HK-2 (cell line): ENCODE results near the gene ZDHHC7.
A peak's percentile ranks its signal among the peaks of the same experiment; 100 is the strongest.
"Not testable (repeated sequence)": the region's sequence is repeated elsewhere in the genome, so short reads cannot be mapped to it uniquely, and the experiment has no call there.

Experiments
- DNase-seq: peaks from one replicate; pipeline ENCODE4 v3.0.0-alpha.2; 2018; ENCODE audit not compliant: unreplicated experiment

The ZDHHC7 gene

GRCh38 chr16:85010931-85011845 lies at the start of gene ZDHHC7:
Gene ZDHHC7 (minus strand): TSS chr16:85011535. CDS start chr16:84990618, 20,917 bp downstream.
- peak; percentile 88 for DNase-seq

GRCh38 chr16:85058909-85059308 lies 47.6 kb upstream of the ZDHHC7 start:
- DNase-seq: no peak

GRCh38 chr16:85057948-85058347 lies 46.6 kb upstream of the ZDHHC7 start:
- no peak for DNase-seq

GRCh38 chr16:85057212-85057889 lies 46.0 kb upstream of the ZDHHC7 start:
- no peak for DNase-seq

- DNase-seq: no peak
Observed at GRCh38 chr16:85056211-85056748, 44.9 kb upstream of the ZDHHC7 start.

GRCh38 chr16:85055493-85056210 lies 44.3 kb upstream of the ZDHHC7 start:
- DNase-seq: no peak

GRCh38 chr16:85054948-85055492 lies 43.7 kb upstream of the ZDHHC7 start:
- DNase-seq: no peak

GRCh38 chr16:85054321-85054720 lies 43.0 kb upstream of the ZDHHC7 start:
- DNase-seq: not testable (repeated sequence)

- DNase-seq: no peak
Observed at GRCh38 chr16:85052536-85052935, 41.2 kb upstream of the ZDHHC7 start.

- DNase-seq: no peak
Observed at GRCh38 chr16:85051683-85052082, 40.3 kb upstream of the ZDHHC7 start.

GRCh38 chr16:85051067-85051581 lies 39.8 kb upstream of the ZDHHC7 start:
- no peak for DNase-seq

GRCh38 chr16:85049706-85050305 lies 38.5 kb upstream of the ZDHHC7 start:
- DNase-seq: no peak

GRCh38 chr16:85048921-85049562 lies 37.7 kb upstream of the ZDHHC7 start:
- no peak for DNase-seq

- no peak for DNase-seq
Observed at GRCh38 chr16:85047867-85048455, 36.6 kb upstream of the ZDHHC7 start.

GRCh38 chr16:85046931-85047866 lies 35.9 kb upstream of the ZDHHC7 start:
- DNase-seq: no peak

- no peak for DNase-seq
Observed at GRCh38 chr16:85046472-85046916, 35.2 kb upstream of the ZDHHC7 start.

GRCh38 chr16:85045641-85046471 lies 34.5 kb upstream of the ZDHHC7 start:
- no peak for DNase-seq

- DNase-seq: no peak
Observed at GRCh38 chr16:85045077-85045476, 33.7 kb upstream of the ZDHHC7 start.
